ENCODE data around the gene KEL.
"Not testable (repeated sequence)": the region's sequence is repeated elsewhere in the genome, so short reads cannot be mapped to it uniquely, and the experiment has no call there.

KEL gene

DNA sequence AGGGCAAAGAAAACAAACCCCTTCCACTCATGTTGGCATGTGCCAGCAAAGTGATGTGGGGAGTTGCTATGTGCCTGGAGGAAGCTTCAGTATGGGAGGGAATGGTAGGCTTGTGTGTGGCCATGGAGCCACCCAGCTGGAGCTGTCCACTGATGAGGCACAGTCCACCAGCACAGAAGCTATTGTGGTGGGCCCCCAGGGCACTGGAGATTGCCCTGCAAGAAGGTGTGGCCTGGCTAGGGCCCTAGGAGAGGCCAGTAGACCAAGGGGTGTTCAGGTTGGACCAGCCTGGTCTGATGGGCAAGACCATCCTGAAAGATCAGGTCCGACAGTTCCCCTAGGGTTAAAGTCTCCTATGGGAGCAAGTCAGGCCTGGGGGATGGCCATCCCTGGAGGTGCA, 22.1 kb upstream of the KEL start:
- Histone ChIP-seq H4K8ac (ENCODE audit: low read depth, low read length) (no peak overlapping the region), H3K36me3 (replicated peaks in 1 of 2; ENCODE audit: control insufficient read depth in 2 of 2, insufficient read depth in 2 of 2, low read length in 2 of 2) (no peaks in the 10 kb centered on the region), H2BK5ac (ENCODE audit: low read length) (no peak overlapping the region), H3K14ac (ENCODE audit: low read length) (no peak overlapping the region), H2BK120ac (ENCODE audit: low read depth, low read length) (no peak overlapping the region), H4K91ac (ENCODE audit: low read depth, low read length, poor library complexity) (no peak overlapping the region), H3K4me2 (ENCODE audit: insufficient read depth, low read length, poor library complexity, severe bottlenecking) (no peak overlapping the region), H3K4ac (ENCODE audit: low read length) (no peak overlapping the region), H2BK15ac (ENCODE audit: low read length) (no peak overlapping the region), H3K4me3 (ENCODE audit: low read length in 2 of 2) (no peak overlapping the region), H3K23ac (ENCODE audit: low read depth, low read length, poor library complexity) (no peak overlapping the region), H3K9me3 (replicated peaks in 1 of 2; ENCODE audit: control insufficient read depth in 2 of 2, insufficient read depth in 1 of 2, low read depth in 1 of 2, low read length in 2 of 2) (no peaks in the 10 kb centered on the region), H2AK5ac (ENCODE audit: low read depth, low read length) (no peak overlapping the region), H2AFZ (ENCODE audit: low read length) (no peak overlapping the region), H3K27me3 (ENCODE audit: control insufficient read depth in 3 of 3, insufficient read depth in 3 of 3, low read depth in 1 of 3, low read length in 3 of 3) (no peaks in the 10 kb centered on the region), H3K27ac (replicated peaks; ENCODE audit: low read length) (no peak overlapping the region), H2BK12ac (ENCODE audit: low read length) (no peak overlapping the region), H3K79me1 (ENCODE audit: low read depth, low read length) (no peaks in the 10 kb centered on the region), H3K4me1 (ENCODE audit: control insufficient read depth in 2 of 2, insufficient read depth in 1 of 2, low read depth in 1 of 2, low read length in 2 of 2) (no peaks in the 10 kb centered on the region), H3K18ac (ENCODE audit: low read length) (peak overlapping the region; percentile 11), H3K9ac (ENCODE audit: low read depth, low read length, poor library complexity) (no peak overlapping the region)
- no CpG with 5 or more reads among the region's 1 CpG for WGBS, 2 donors (ENCODE audit: extremely low coverage in 2 of 2, insufficient read length in 2 of 2, insufficient replicate concordance in 1 of 2)
- DNase-seq (ENCODE audit: low spot score): no peak

DNA sequence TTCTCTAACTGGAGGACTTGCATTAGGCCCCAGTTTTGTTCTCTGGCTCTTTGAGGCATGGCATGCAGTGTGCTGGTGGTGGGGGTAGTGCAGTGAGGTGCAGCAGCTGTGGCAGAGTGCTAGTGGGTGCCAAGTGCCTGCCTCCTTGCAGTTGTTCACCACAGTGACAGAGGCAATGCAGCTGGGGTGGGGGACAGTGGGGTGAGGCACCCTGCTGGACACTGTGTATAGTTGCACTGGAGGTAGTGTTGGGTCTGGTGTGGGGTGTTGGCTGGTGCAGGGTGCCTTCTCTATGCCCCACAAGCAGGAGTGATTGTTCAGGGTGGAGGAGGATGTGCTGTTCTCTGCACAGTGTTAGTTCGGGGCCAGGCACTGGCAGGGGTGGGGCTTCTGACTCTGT, 21.7 kb upstream of the KEL start:
- Histone ChIP-seq H3K27me3 (ENCODE audit: control insufficient read depth in 3 of 3, insufficient read depth in 3 of 3, low read depth in 1 of 3, low read length in 3 of 3) (no peaks in the 10 kb centered on the region), H3K4me1 (ENCODE audit: control insufficient read depth in 2 of 2, insufficient read depth in 1 of 2, low read depth in 1 of 2, low read length in 2 of 2) (no peaks in the 10 kb centered on the region), H3K4ac (ENCODE audit: low read length) (no peak overlapping the region), H3K79me1 (ENCODE audit: low read depth, low read length) (no peaks in the 10 kb centered on the region), H3K23ac (ENCODE audit: low read depth, low read length, poor library complexity) (peak overlapping the region; percentile 96), H3K4me2 (ENCODE audit: insufficient read depth, low read length, poor library complexity, severe bottlenecking) (no peak overlapping the region), H2BK15ac (ENCODE audit: low read length) (peak overlapping the region; percentile 65), H2AFZ (ENCODE audit: low read length) (no peak overlapping the region), H3K14ac (ENCODE audit: low read length) (peak overlapping the region; percentile 64), H2BK12ac (ENCODE audit: low read length) (no peak overlapping the region), H3K4me3 (ENCODE audit: low read length in 2 of 2) (no peak overlapping the region), H3K27ac (replicated peaks; ENCODE audit: low read length) (no peak overlapping the region), H2BK120ac (ENCODE audit: low read depth, low read length) (no peak overlapping the region), H4K91ac (ENCODE audit: low read depth, low read length, poor library complexity) (no peak overlapping the region), H4K8ac (ENCODE audit: low read depth, low read length) (peak overlapping the region; percentile 57), H3K18ac (ENCODE audit: low read length) (peak overlapping the region; percentile 11), H3K9ac (ENCODE audit: low read depth, low read length, poor library complexity) (no peak overlapping the region), H2BK5ac (ENCODE audit: low read length) (no peak overlapping the region), H3K9me3 (replicated peaks in 1 of 2; ENCODE audit: control insufficient read depth in 2 of 2, insufficient read depth in 1 of 2, low read depth in 1 of 2, low read length in 2 of 2) (no peaks in the 10 kb centered on the region), H2AK5ac (ENCODE audit: low read depth, low read length) (no peak overlapping the region), H3K36me3 (replicated peaks in 1 of 2; ENCODE audit: control insufficient read depth in 2 of 2, insufficient read depth in 2 of 2, low read length in 2 of 2) (no peaks in the 10 kb centered on the region)
- DNase-seq (ENCODE audit: low spot score): no peak
- no CpG with 5 or more reads among the region's 1 CpG for WGBS, 2 donors (ENCODE audit: extremely low coverage in 2 of 2, insufficient read length in 2 of 2, insufficient replicate concordance in 1 of 2)

DNA sequence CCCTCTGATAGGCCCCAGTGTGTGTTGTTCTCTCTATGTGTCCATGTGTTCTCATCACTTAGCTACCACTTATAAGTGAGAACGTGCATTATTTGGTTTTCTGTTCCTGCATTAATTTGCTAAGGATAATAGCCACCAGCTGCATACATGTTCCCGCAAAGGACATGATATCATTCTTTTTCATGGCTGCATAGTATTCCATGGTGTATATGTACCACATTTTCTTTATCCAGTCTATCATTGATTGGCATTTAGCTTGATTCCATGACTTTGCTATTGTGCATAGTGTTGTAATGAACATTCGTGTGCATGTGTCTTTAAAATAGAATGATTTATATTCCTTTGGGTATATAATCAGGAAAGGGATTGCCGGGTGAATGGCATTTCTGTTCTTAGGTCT, 16.2 kb upstream of the KEL start:
- H2BK120ac ChIP-seq (ENCODE audit: low read depth, low read length); H3K36me3 ChIP-seq (replicated peaks in 1 of 2; ENCODE audit: control insufficient read depth in 2 of 2, insufficient read depth in 2 of 2, low read length in 2 of 2); H2AFZ ChIP-seq (ENCODE audit: low read length); H3K9me3 ChIP-seq (replicated peaks in 1 of 2; ENCODE audit: control insufficient read depth in 2 of 2, insufficient read depth in 1 of 2, low read depth in 1 of 2, low read length in 2 of 2); H3K9ac ChIP-seq (ENCODE audit: low read depth, low read length, poor library complexity); H2AK5ac ChIP-seq (ENCODE audit: low read depth, low read length); DNase-seq (ENCODE audit: low spot score); H3K79me1 ChIP-seq (ENCODE audit: low read depth, low read length); H3K4me3 ChIP-seq (ENCODE audit: low read length in 2 of 2); H3K4me1 ChIP-seq (ENCODE audit: control insufficient read depth in 2 of 2, insufficient read depth in 1 of 2, low read depth in 1 of 2, low read length in 2 of 2); H3K23ac ChIP-seq (ENCODE audit: low read depth, low read length, poor library complexity); H3K27me3 ChIP-seq (ENCODE audit: control insufficient read depth in 3 of 3, insufficient read depth in 3 of 3, low read depth in 1 of 3, low read length in 3 of 3); H3K4ac ChIP-seq (ENCODE audit: low read length); H2BK5ac ChIP-seq (ENCODE audit: low read length); H4K8ac ChIP-seq (ENCODE audit: low read depth, low read length); H3K4me2 ChIP-seq (ENCODE audit: insufficient read depth, low read length, poor library complexity, severe bottlenecking); H2BK12ac ChIP-seq (ENCODE audit: low read length); H4K91ac ChIP-seq (ENCODE audit: low read depth, low read length, poor library complexity); H3K18ac ChIP-seq (ENCODE audit: low read length); H2BK15ac ChIP-seq (ENCODE audit: low read length); H3K14ac ChIP-seq (ENCODE audit: low read length); H3K27ac ChIP-seq (replicated peaks; ENCODE audit: low read length): not testable (repeated sequence)
- no CpG with 5 or more reads among the region's 4 CpGs for WGBS, 2 donors (ENCODE audit: extremely low coverage in 2 of 2, insufficient read length in 2 of 2, insufficient replicate concordance in 1 of 2)

- H3K14ac ChIP-seq (ENCODE audit: low read length): no peak overlapping the region
- no peaks in the 10 kb centered on the region for H3K4me1 ChIP-seq (ENCODE audit: control insufficient read depth in 2 of 2, insufficient read depth in 1 of 2, low read depth in 1 of 2, low read length in 2 of 2)
- H2AK5ac ChIP-seq (ENCODE audit: low read depth, low read length): no peak overlapping the region
- H3K4ac ChIP-seq (ENCODE audit: low read length): no peak overlapping the region
- H2AFZ ChIP-seq (ENCODE audit: low read length): no peak overlapping the region
- no peak overlapping the region for H2BK120ac ChIP-seq (ENCODE audit: low read depth, low read length)
- H3K27me3 ChIP-seq (ENCODE audit: control insufficient read depth in 3 of 3, insufficient read depth in 3 of 3, low read depth in 1 of 3, low read length in 3 of 3): no peaks in the 10 kb centered on the region
- no peaks in the 10 kb centered on the region for H3K9me3 ChIP-seq (replicated peaks in 1 of 2; ENCODE audit: control insufficient read depth in 2 of 2, insufficient read depth in 1 of 2, low read depth in 1 of 2, low read length in 2 of 2)
- no peak overlapping the region for H3K23ac ChIP-seq (ENCODE audit: low read depth, low read length, poor library complexity)
- no peaks in the 10 kb centered on the region for H3K36me3 ChIP-seq (replicated peaks in 1 of 2; ENCODE audit: control insufficient read depth in 2 of 2, insufficient read depth in 2 of 2, low read length in 2 of 2)
- WGBS, 2 donors (ENCODE audit: extremely low coverage in 2 of 2, insufficient read length in 2 of 2, insufficient replicate concordance in 1 of 2): no CpG with 5 or more reads among the region's 3 CpGs
- H3K4me3 ChIP-seq (ENCODE audit: low read length in 2 of 2): no peak overlapping the region
- H2BK5ac ChIP-seq (ENCODE audit: low read length): no peak overlapping the region
- H3K79me1 ChIP-seq (ENCODE audit: low read depth, low read length): no peaks in the 10 kb centered on the region
- no peak overlapping the region for H3K9ac ChIP-seq (ENCODE audit: low read depth, low read length, poor library complexity)
- H2BK12ac ChIP-seq (ENCODE audit: low read length): no peak overlapping the region
- no peak overlapping the region for H4K91ac ChIP-seq (ENCODE audit: low read depth, low read length, poor library complexity)
- H4K8ac ChIP-seq (ENCODE audit: low read depth, low read length): no peak overlapping the region
- H3K27ac ChIP-seq (replicated peaks; ENCODE audit: low read length): no peak overlapping the region
- no peak for DNase-seq (ENCODE audit: low spot score)
- no peak overlapping the region for H2BK15ac ChIP-seq (ENCODE audit: low read length)
- H3K4me2 ChIP-seq (ENCODE audit: insufficient read depth, low read length, poor library complexity, severe bottlenecking): no peak overlapping the region
- H3K18ac ChIP-seq (ENCODE audit: low read length): no peak overlapping the region
Observed at GRCh38 chr7:142974626-142975025, 12.5 kb upstream of the KEL start.
